Cardiac muscle cell (in vitro differentiated cells and primary cell): ENCODE measurements around the gene RHBDL2. TPM values are rescaled to one million over a fixed set of nuclear protein-coding genes. Genes with fewer than 3 reads are reported as not detected.
"Not testable (repeated sequence)": the region's sequence is repeated elsewhere in the genome, so short reads cannot be mapped to it uniquely, and the experiment has no call there.

Source experiments
- DNase-seq, 2 donors: peaks; one replicate each; pipeline versions ENCODE4 v3.0.0 to v3.0.0-alpha.2; 2010 to 2017; ENCODE audit warnings: low read depth in 1 of 2, low spot score in 1 of 2
- H3K27ac ChIP-seq: fragments of 200-600 bp; sonication (generic); 2 replicates; pipeline ENCODE4 v1.5.1; 2016
- H3K27me3 ChIP-seq: fragments of 200-600 bp; sonication (generic); 2 replicates; pipeline ENCODE4 v1.6.0; 2016; ENCODE audit warnings: control low read depth
- H3K36me3 ChIP-seq: fragments of 200-600 bp; sonication (generic); 2 replicates; pipeline ENCODE4 v1.5.1; 2016; ENCODE audit warnings: control low read depth
- H3K4me1 ChIP-seq: fragments of 200-600 bp; sonication (generic); 2 replicates; pipeline ENCODE4 v1.8.1; 2017; ENCODE audit warnings: low read depth, mild to moderate bottlenecking, mixed run types
- H3K4me3 ChIP-seq: fragments of 200-600 bp; sonication (generic); 2 replicates; pipeline ENCODE4 v1.5.1; 2016; ENCODE audit warnings: mild to moderate bottlenecking
- H3K9me3 ChIP-seq: fragments of 200-600 bp; sonication (generic); 2 replicates; pipeline ENCODE4 v1.5.1; 2017; ENCODE audit warnings: low read depth, mild to moderate bottlenecking, control low read depth
- CTCF ChIP-seq: IDR thresholded peaks from 2 replicates; pipeline ENCODE4 v1.5.1; 2012; ENCODE audit warnings: low read depth, mild to moderate bottlenecking, low read length
- polyA plus RNA-seq: library from polyadenylated mRNA; unstranded; fragments of >200 nt; fragmentation: Nextera tagmentation; extraction: Ambion mirVana; gene quantifications from 2 replicates; pipeline ENCODE4 v1.2.1, GENCODE V29; 2016
- total RNA-seq: library from RNA; depleted of rRNA; stranded (reverse); fragments of >200 nt; gene quantifications from 2 replicates; pipeline ENCODE4 v1.2.3, GENCODE V29; 2016

The RHBDL2 gene
- total RNA-seq (not detected in 2 replicates), polyA plus RNA-seq (0.21 TPM in 1 of 2 replicates, not detected in the other)

- no peaks in the 10 kb centered on the region for H3K4me1 ChIP-seq
- no peaks in the 10 kb centered on the region for H3K9me3 ChIP-seq
- peak in 1 of 2 donors; percentile 70 for DNase-seq
- H3K27me3 ChIP-seq = no peaks in the 10 kb centered on the region
- TF ChIP-seq CTCF = no peak
- no peaks in the 10 kb centered on the region for H3K36me3 ChIP-seq
- H3K27ac ChIP-seq = no peak within 1 kb of the TSS
- H3K4me3 ChIP-seq = no peak within 1 kb of the TSS
These were observed at the start of gene RHBDL2 for GRCh38 chr1:38941527-38942019. TSS of gene RHBDL2 (minus strand) at chr1:38941830. CDS start at chr1:38919212, 22,618 bp downstream.

- H3K27me3 ChIP-seq = no peaks in the 10 kb centered on the region
- H3K4me1 ChIP-seq = peaks cover 23% of the 10 kb centered on the region
- no peak for TF ChIP-seq CTCF
- peak within 1 kb of the TSS; percentile 99 for H3K27ac ChIP-seq
- no peaks in the 10 kb centered on the region for H3K9me3 ChIP-seq
- peak; percentile 96 to 98 for DNase-seq
- peak within 1 kb of the TSS; percentile 98 for H3K4me3 ChIP-seq
- no peaks in the 10 kb centered on the region for H3K36me3 ChIP-seq
These were observed 49.4 kb upstream of the RHBDL2 start, which contains the start of gene AKIRIN1 for GRCh38 chr1:38990738-38991637. TSS of gene AKIRIN1 (plus strand) at chr1:38991276. CDS start at chr1:38991381, 105 bp downstream.

- DNase-seq = peak in 1 of 2 donors; percentile 48
- Histone ChIP-seq H3K36me3 (no peaks in the 10 kb centered on the region), H3K4me1 (peaks cover 27% of the 10 kb centered on the region), H3K27me3 (no peaks in the 10 kb centered on the region), H3K27ac (peak overlapping the region; percentile 99), H3K4me3 (peak overlapping the region; percentile 98), H3K9me3 (no peaks in the 10 kb centered on the region)
- TF ChIP-seq CTCF = no peak
These were observed 48.7 kb upstream of the RHBDL2 start for GRCh38 chr1:38990386-38990737.

GRCh38 chr1:38989979-38990378, 48.3 kb upstream of the RHBDL2 start:
- H3K4me3 ChIP-seq = peak overlapping the region; percentile 98
- peaks cover 27% of the 10 kb centered on the region for H3K4me1 ChIP-seq
- peak overlapping the region; percentile 99 for H3K27ac ChIP-seq

GRCh38 chr1:38979380-38979779, 37.8 kb upstream of the RHBDL2 start:
- H3K4me3 ChIP-seq, H3K9me3 ChIP-seq, H3K27me3 ChIP-seq, H3K36me3 ChIP-seq, H3K4me1 ChIP-seq, DNase-seq, H3K27ac ChIP-seq: not testable (repeated sequence)

More at GRCh38 chr1:38989979-38990378, 48.3 kb upstream of the RHBDL2 start:
- Histone ChIP-seq H3K36me3 (no peaks in the 10 kb centered on the region), H3K27me3 (no peaks in the 10 kb centered on the region), H3K9me3 (no peaks in the 10 kb centered on the region)
- TF ChIP-seq CTCF = no peak
- DNase-seq = no peak

GRCh38 chr1:38978245-38978542, 36.6 kb upstream of the RHBDL2 start:
- not testable (repeated sequence) for H3K9me3 ChIP-seq, H3K27ac ChIP-seq, H3K4me1 ChIP-seq, H3K27me3 ChIP-seq, H3K4me3 ChIP-seq, DNase-seq, H3K36me3 ChIP-seq

GRCh38 chr1:38977399-38978244, 36.0 kb upstream of the RHBDL2 start:
- not testable (repeated sequence) for H3K36me3 ChIP-seq, H3K27me3 ChIP-seq, H3K9me3 ChIP-seq, DNase-seq, H3K27ac ChIP-seq, H3K4me3 ChIP-seq, H3K4me1 ChIP-seq
